Adrenal gland (tissue), 12 donors: ENCODE results near the gene TARBP2. TPM values are rescaled to one million over a fixed set of nuclear protein-coding genes. Genes with fewer than 3 reads are reported as not detected.

Experiments used
- DNase-seq, 7 donors: peaks; one replicate each; pipeline ENCODE4 v3.0.0-alpha.2; 2019 to 2020
- H3K27ac ChIP-seq, 5 donors: fragments of 200-600 bp; sonication (generic) in 4 of 5; 1 replicate in 3 of 5; 2 replicates in 2 of 5; pipeline versions ENCODE4 v1.5.1 to v1.8.0; 2016 to 2020; ENCODE audit warnings: mild to moderate bottlenecking in 1 of 5
- H3K27me3 ChIP-seq: fragments of 200-600 bp; 2 replicates; pipeline ENCODE4 v1.8.0; 2021
- H3K36me3 ChIP-seq, 2 donors: fragments of 200-600 bp; replicated peaks in 1 of 2; 1 replicate in 1 of 2; 2 replicates in 1 of 2; pipeline versions ENCODE4 v1.5.1 to v1.8.0; 2018 to 2022
- H3K4me1 ChIP-seq, 2 donors: fragments of 200-600 bp; replicated peaks in 1 of 2; 1 replicate in 1 of 2; 2 replicates in 1 of 2; pipeline versions ENCODE4 v1.5.1 to v1.8.0; 2018 to 2021
- H3K4me3 ChIP-seq, 4 donors: fragments of 200-600 bp; sonication (generic) in 3 of 4; one replicate each; pipeline ENCODE4 v1.5.1; 2016 to 2018
- H3K9me3 ChIP-seq, 3 donors: fragments of 200-600 bp; sonication (generic) in 1 of 3; replicated peaks in 1 of 3; 1 replicate in 2 of 3; 2 replicates in 1 of 3; pipeline versions ENCODE4 v1.5.1 to v1.8.0; 2016 to 2021
- CTCF ChIP-seq, 6 experiments: fragments of 450-650 bp in 4 of 6; fragments of 200-600 bp in 2 of 6; sonication (generic) in 1 of 6; IDR thresholded peaks; 1 replicate in 5 of 6; 2 replicates in 1 of 6; pipeline versions ENCODE4 v1.5.1 to v1.8.0; 2016 to 2021; ENCODE audit warnings: antibody characterized with exemption in 6 of 6, mild to moderate bottlenecking in 2 of 6, moderate library complexity in 1 of 6
- POLR2A ChIP-seq, 2 donors: fragments of 450-650 bp; IDR thresholded peaks; one replicate each; pipeline ENCODE4 v1.6.1; 2017; ENCODE audit warnings: antibody characterized with exemption in 2 of 2, mild to moderate bottlenecking in 2 of 2, moderate library complexity in 1 of 2
- WGBS, 4 donors: extraction: QIAGEN DNeasy Blood & Tissue Kit in 2 of 4; methylation state at CpG; one replicate each; pipeline versions ENCODE4 v1.1.5 to v1.1.7; 2013 to 2017; 5-methylcytosine and 5-hydroxymethylcytosine counted together
- intact Hi-C, 2 donors: fragments of 100-400 bp; cut with DNase I; formaldehyde crosslinking; loops; one replicate each; pipeline versions ENCODE4 v1.14.1 to v1.15.0; 2022 to 2023
- polyA plus RNA-seq, 3 donors: library from polyadenylated mRNA; stranded (reverse); fragments of 200-250 nt in 2 of 3; fragments of 350-450 nt in 1 of 3; fragmentation: Illumina TruSeq in 1 of 3; extraction: RNeasy Lipid Tissue Mini Kit (QIAGEN cat#74804) in 1 of 3; gene quantifications; one replicate each; pipeline ENCODE4 v1.2.3, GENCODE V29; 2013 to 2014
- total RNA-seq, 9 donors: library from RNA; depleted of rRNA in 4 of 9; stranded (reverse); fragments of >200 nt in 4 of 9; fragments of 120-200 nt in 1 of 9; fragmentation: NEBNext Ultra II Directional in 1 of 9; extraction: Animal tissue kit (Norgen Biotek cat#: 25700) in 1 of 9; gene quantifications; one replicate each; pipeline versions ENCODE4 v1.1.0 to v1.2.4, GENCODE V29; 2013 to 2023
- donor health status: healthy with polysubstance abuse.
- donor health status: Bipolar disorder and iron deficiency.
- donor health status: DM: yes; HTN: yes; CAD: no.
- donor health status: DM: no; HTN: no; CAD: no.
- donor health status: DM: no; HTN: no; CAD: no.
- donor health status: DM: yes; HTN: yes; CAD: no.

Gene TARBP2
- total and polyA plus RNA-seq, 12 donors: 14.9 to 72.9 (median 32.8) TPM

- H3K27me3 ChIP-seq: no peaks in the 10 kb centered on the region
- 69 to 75% (median 75%) methylated on average over 4 of the region's 4 CpGs for WGBS, 4 donors
- no peak overlapping the region for H3K4me3 ChIP-seq
- H3K4me1 ChIP-seq: peaks cover 10 to 34% of the 10 kb centered on the region in 2 donors
- H3K27ac ChIP-seq: no peak overlapping the region
- intact Hi-C loops: no loop called here
- peaks cover 0 to 100% of the 10 kb centered on the region in 2 donors for H3K36me3 ChIP-seq
- TF ChIP-seq POLR2A (IDR thresholded peaks at IDR 0.05) (no peak), CTCF (IDR thresholded peaks at IDR 0.05) (no peak)
- H3K9me3 ChIP-seq: no peaks in the 10 kb centered on the region
- DNase-seq: no peak
These were observed 34.4 kb upstream of the TARBP2 start for GRCh38 chr12:53466640-53467039.

- Histone ChIP-seq H3K27me3 (no peaks in the 10 kb centered on the region), H3K9me3 (no peaks in the 10 kb centered on the region), H3K4me3 (no peak overlapping the region), H3K4me1 (peaks cover 6 to 32% of the 10 kb centered on the region in 2 donors), H3K27ac (no peak overlapping the region), H3K36me3 (peaks cover 0 to 100% of the 10 kb centered on the region in 2 donors)
- WGBS, 4 donors: 50 to 63% (median 55%) methylated on average over 5 of the region's 5 CpGs
- DNase-seq: no peak
- intact Hi-C loops: no loop called here
- TF ChIP-seq CTCF (IDR thresholded peaks at IDR 0.05) (no peak), POLR2A (IDR thresholded peaks at IDR 0.05) (no peak)
These were observed 34.0 kb upstream of the TARBP2 start for GRCh38 chr12:53467082-53467481.

GRCh38 chr12:53467880-53468279 is 33.2 kb upstream of the TARBP2 start:
- H3K4me3 ChIP-seq: no peak overlapping the region
- peaks cover 9 to 33% of the 10 kb centered on the region in 2 donors for H3K4me1 ChIP-seq
- no peaks in the 10 kb centered on the region for H3K9me3 ChIP-seq
- H3K27me3 ChIP-seq: no peaks in the 10 kb centered on the region
- WGBS, 4 donors: 61 to 79% (median 72%) methylated on average over 2 of the region's 2 CpGs
- H3K27ac ChIP-seq: peak overlapping the region in 1 of 5 donors; percentile 35
- peaks cover 0 to 100% of the 10 kb centered on the region in 2 donors for H3K36me3 ChIP-seq
- intact Hi-C loops: no loop called here
- no peak for TF ChIP-seq POLR2A (IDR thresholded peaks at IDR 0.05)
- no peak for TF ChIP-seq CTCF (IDR thresholded peaks at IDR 0.05)
- DNase-seq: no peak

GRCh38 chr12:53468282-53468681 is 32.8 kb upstream of the TARBP2 start:
- no peaks in the 10 kb centered on the region for H3K9me3 ChIP-seq
- peak overlapping the region in 1 of 5 donors; percentile 35 for H3K27ac ChIP-seq
- intact Hi-C loops: no loop called here
- H3K27me3 ChIP-seq: no peaks in the 10 kb centered on the region
- no peak for DNase-seq
- peaks cover 0 to 100% of the 10 kb centered on the region in 2 donors for H3K36me3 ChIP-seq
- no peak for TF ChIP-seq CTCF (IDR thresholded peaks at IDR 0.05)
- no peak for TF ChIP-seq POLR2A (IDR thresholded peaks at IDR 0.05)
- peaks cover 13 to 33% of the 10 kb centered on the region in 2 donors for H3K4me1 ChIP-seq
- 47 to 69% (median 64%) methylated on average over 1 of the region's 1 CpG for WGBS, 4 donors
- no peak overlapping the region for H3K4me3 ChIP-seq
